ENCODE measurements around the gene NR1I2.
A peak's percentile ranks its signal among the peaks of the same experiment; 100 is the strongest.

NR1I2 gene

GRCh38 chr3:119826711-119827608, 45.1 kb downstream of the NR1I2 start:
- TF ChIP-seq CTCF (IDR thresholded peaks at IDR 0.05): no peak

GRCh38 chr3:119829420-119829819, 47.5 kb downstream of the NR1I2 start:
- TF ChIP-seq CTCF (IDR thresholded peaks at IDR 0.05): no peak

- TF ChIP-seq CTCF (IDR thresholded peaks at IDR 0.05): peak; percentile 50
Measured at GRCh38 chr3:119831022-119831421, 49.1 kb downstream of the NR1I2 start.

GRCh38 chr3:119831941-119832371, 50.1 kb downstream of the NR1I2 start:
- TF ChIP-seq CTCF (IDR thresholded peaks at IDR 0.05): no peak

GRCh38 chr3:119834754-119835370, 53.0 kb downstream of the NR1I2 start:
- TF ChIP-seq CTCF (IDR thresholded peaks at IDR 0.05): no peak

GRCh38 chr3:119835556-119835955, 53.7 kb downstream of the NR1I2 start:
- TF ChIP-seq CTCF (IDR thresholded peaks at IDR 0.05): no peak

- no peak for TF ChIP-seq CTCF (IDR thresholded peaks at IDR 0.05)
Measured at GRCh38 chr3:119841808-119842471, 60.0 kb downstream of the NR1I2 start.

Measured in LNCAP (cell line).